KMS-11 (cell line): ENCODE results near the gene RAPGEF6.

Experiments used
- H2AFZ ChIP-seq: fragments of 200-600 bp; sonication (generic); 2 replicates; pipeline ENCODE4 v1.6.1; 2016; ENCODE audit warnings: antibody characterized with exemption, mixed run types, low read depth
- H3K27ac ChIP-seq: fragments of 200-600 bp; sonication (generic); 2 replicates; pipeline ENCODE4 v1.6.1; 2016; ENCODE audit warnings: mild to moderate bottlenecking, mixed run types
- H3K27me3 ChIP-seq: fragments of 200-600 bp; sonication (generic); 2 replicates; pipeline ENCODE4 v1.6.1; 2017; ENCODE audit warnings: mild to moderate bottlenecking, low read depth, mixed run types, moderate library complexity; ENCODE audit not compliant: insufficient read depth
- H3K36me3 ChIP-seq: fragments of 200-600 bp; sonication (generic); 2 replicates; pipeline ENCODE4 v1.6.1; 2017; ENCODE audit warnings: mild to moderate bottlenecking, mixed run types; ENCODE audit not compliant: insufficient read depth
- H3K4me1 ChIP-seq: fragments of 200-600 bp; sonication (generic); 2 replicates; pipeline ENCODE4 v1.6.1; 2016; ENCODE audit warnings: mild to moderate bottlenecking, low read depth, mixed run types; ENCODE audit not compliant: poor library complexity, severe bottlenecking
- H3K4me2 ChIP-seq: fragments of 200-600 bp; sonication (generic); 2 replicates; pipeline ENCODE4 v1.7.0; 2016; ENCODE audit warnings: mild to moderate bottlenecking, mixed run types
- H3K4me3 ChIP-seq: fragments of 200-600 bp; sonication (generic); IDR thresholded peaks from 2 replicates; pipeline ENCODE4 v1.6.1; 2017; ENCODE audit warnings: low read depth, low read length, mixed read lengths; ENCODE audit not compliant: insufficient read depth
- H3K79me2 ChIP-seq: fragments of 200-600 bp; sonication (generic); 2 replicates; pipeline ENCODE4 v1.6.1; 2016; ENCODE audit warnings: low read depth, mixed run types; ENCODE audit not compliant: insufficient read depth
- H3K9ac ChIP-seq: fragments of 200-600 bp; sonication (generic); 2 replicates; pipeline ENCODE4 v1.6.1; 2016; ENCODE audit warnings: mild to moderate bottlenecking, mixed run types
- H4K20me1 ChIP-seq: fragments of 200-600 bp; sonication (generic); 2 replicates; pipeline ENCODE4 v1.6.1; 2016; ENCODE audit warnings: mild to moderate bottlenecking, mixed run types; ENCODE audit not compliant: insufficient read depth
- TF ChIP-seq, protein P1 (sequence below): fragments of 200-600 bp; sonication (generic); conservative IDR thresholded peaks from 2 replicates; pipeline ENCODE4 v1.6.1; 2017; ENCODE audit warnings: low read depth, mild to moderate bottlenecking, antibody characterized with exemption, low read length, moderate library complexity, mixed read lengths

The RAPGEF6 gene

GRCh38 chr5:131579917-131580671 is 54.9 kb downstream of the RAPGEF6 start:
- no peaks in the 10 kb centered on the region; the same call in 1 of the 2 replicates for H3K79me2 ChIP-seq
- no peaks in the 10 kb centered on the region for H3K36me3 ChIP-seq
- H4K20me1 ChIP-seq, result no peaks in the 10 kb centered on the region
- H3K27me3 ChIP-seq, result no peaks in the 10 kb centered on the region
- H3K27ac ChIP-seq, result no peak overlapping the region
- H2AFZ ChIP-seq, result no peak overlapping the region
- H3K9ac ChIP-seq, result no peak overlapping the region
- H3K4me1 ChIP-seq, result no peaks in the 10 kb centered on the region
- no peak overlapping the region for H3K4me3 ChIP-seq
- TF ChIP-seq, protein P1, sequence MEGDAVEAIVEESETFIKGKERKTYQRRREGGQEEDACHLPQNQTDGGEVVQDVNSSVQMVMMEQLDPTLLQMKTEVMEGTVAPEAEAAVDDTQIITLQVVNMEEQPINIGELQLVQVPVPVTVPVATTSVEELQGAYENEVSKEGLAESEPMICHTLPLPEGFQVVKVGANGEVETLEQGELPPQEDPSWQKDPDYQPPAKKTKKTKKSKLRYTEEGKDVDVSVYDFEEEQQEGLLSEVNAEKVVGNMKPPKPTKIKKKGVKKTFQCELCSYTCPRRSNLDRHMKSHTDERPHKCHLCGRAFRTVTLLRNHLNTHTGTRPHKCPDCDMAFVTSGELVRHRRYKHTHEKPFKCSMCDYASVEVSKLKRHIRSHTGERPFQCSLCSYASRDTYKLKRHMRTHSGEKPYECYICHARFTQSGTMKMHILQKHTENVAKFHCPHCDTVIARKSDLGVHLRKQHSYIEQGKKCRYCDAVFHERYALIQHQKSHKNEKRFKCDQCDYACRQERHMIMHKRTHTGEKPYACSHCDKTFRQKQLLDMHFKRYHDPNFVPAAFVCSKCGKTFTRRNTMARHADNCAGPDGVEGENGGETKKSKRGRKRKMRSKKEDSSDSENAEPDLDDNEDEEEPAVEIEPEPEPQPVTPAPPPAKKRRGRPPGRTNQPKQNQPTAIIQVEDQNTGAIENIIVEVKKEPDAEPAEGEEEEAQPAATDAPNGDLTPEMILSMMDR, result no peak
- no peak overlapping the region for H3K4me2 ChIP-seq

DNA sequence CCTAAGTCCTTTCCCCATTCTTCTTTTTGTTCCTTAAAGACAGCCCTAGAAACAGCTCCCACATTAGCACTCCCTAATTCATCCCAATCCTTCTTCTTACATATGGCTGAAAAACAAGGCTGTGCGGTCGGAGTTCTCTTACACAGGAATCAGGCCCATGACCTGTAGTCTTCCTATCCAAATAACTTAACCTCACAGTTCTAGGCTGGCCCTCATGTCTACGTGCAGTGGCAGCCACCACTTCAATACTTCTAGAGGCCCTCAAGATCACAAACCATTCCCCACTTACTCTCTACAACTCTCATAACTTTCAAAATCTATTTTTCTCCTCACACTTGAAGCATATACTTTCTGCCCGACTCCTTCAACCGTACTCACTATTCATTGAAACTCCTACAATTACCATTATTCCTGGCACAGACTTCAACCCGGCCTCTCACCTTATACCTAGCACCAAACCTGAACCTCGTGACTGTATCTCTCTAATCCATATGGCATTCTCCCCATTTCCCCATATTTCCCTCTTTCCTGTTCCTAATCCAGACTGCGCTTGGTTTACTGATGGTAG is 59.3 kb downstream of the RAPGEF6 start:
- H3K36me3 ChIP-seq, result no peaks in the 10 kb centered on the region
- H2AFZ ChIP-seq, result no peak overlapping the region
- no peaks in the 10 kb centered on the region; the same call in 1 of the 2 replicates for H3K79me2 ChIP-seq
- no peak overlapping the region for H3K9ac ChIP-seq
- H3K4me3 ChIP-seq, result no peak overlapping the region
- TF ChIP-seq, protein P1, result no peak
- H3K4me2 ChIP-seq, result no peak overlapping the region
- no peaks in the 10 kb centered on the region for H3K4me1 ChIP-seq
- no peaks in the 10 kb centered on the region for H4K20me1 ChIP-seq
- H3K27me3 ChIP-seq, result no peaks in the 10 kb centered on the region
- H3K27ac ChIP-seq, result no peak overlapping the region

GRCh38 chr5:131571669-131572168 is 63.3 kb downstream of the RAPGEF6 start:
- Histone ChIP-seq H2AFZ (no peak overlapping the region), H3K27me3 (no peaks in the 10 kb centered on the region), H3K9ac (no peak overlapping the region), H3K79me2 (no peaks in the 10 kb centered on the region), H4K20me1 (no peaks in the 10 kb centered on the region), H3K4me1 (no peaks in the 10 kb centered on the region), H3K27ac (no peak overlapping the region), H3K4me3 (no peak overlapping the region), H3K36me3 (no peaks in the 10 kb centered on the region), H3K4me2 (no peak overlapping the region)
- TF ChIP-seq, protein P1, result no peak

- Histone ChIP-seq H3K27ac (no peak overlapping the region), H4K20me1 (no peaks in the 10 kb centered on the region), H2AFZ (no peak overlapping the region), H3K79me2 (no peaks in the 10 kb centered on the region), H3K9ac (no peak overlapping the region), H3K4me3 (no peak overlapping the region), H3K4me2 (no peak overlapping the region), H3K27me3 (no peaks in the 10 kb centered on the region), H3K36me3 (no peaks in the 10 kb centered on the region), H3K4me1 (no peaks in the 10 kb centered on the region)
- TF ChIP-seq, protein P1, result no peak
Measured at GRCh38 chr5:131570757-131571156, 64.3 kb downstream of the RAPGEF6 start.
